Hepatocyte (in vitro differentiated cells): ENCODE results near the gene BCAS3.

ENCODE experiments used
- CTCF ChIP-seq: fragments of 200-600 bp; sonication (generic); IDR thresholded peaks from 2 replicates; pipeline ENCODE4 v1.5.1; 2016; ENCODE audit warnings: antibody characterized with exemption, mild to moderate bottlenecking; ENCODE audit not compliant: poor library complexity
- EZH2 ChIP-seq: fragments of 200-600 bp; sonication (generic); IDR thresholded peaks from 2 replicates; pipeline ENCODE4 v1.6.1; 2016; ENCODE audit warnings: antibody characterized with exemption, mild to moderate bottlenecking, borderline replicate concordance
- EZH2phosphoT487 ChIP-seq: fragments of 200-600 bp; sonication (generic); IDR thresholded peaks from one replicate; pipeline ENCODE4 v1.6.1; 2018; ENCODE audit warnings: antibody characterized with exemption, mild to moderate bottlenecking, low read depth, moderate library complexity; ENCODE audit not compliant: unreplicated experiment, severe bottlenecking

- TF ChIP-seq CTCF (peak; percentile 29), EZH2 (no peak), EZH2phosphoT487 (no peak)
These were observed 67.9 kb downstream of the BCAS3 start for GRCh38 chr17:60745544-60745943.
